ENCODE results near the gene ARL4D. TPM values are rescaled to one million over a fixed set of nuclear protein-coding genes. Genes with fewer than 3 reads are reported as not detected.
"Not testable (repeated sequence)": the region's sequence is repeated elsewhere in the genome, so short reads cannot be mapped to it uniquely, and the experiment has no call there.

Gene ARL4D
- total RNA-seq, 1 donor from 2014 or later = 7.0 TPM

- intact Hi-C loops (cut with DNase I) = no loop called here
- DNase-seq = peak; percentile 95
- peak; percentile 94 for ATAC-seq (ENCODE audit: poor library complexity)
Observed at GRCh38 chr17:43388359-43389045, 10.3 kb upstream of the ARL4D start.

- DNase-seq (peak; percentile 87), ATAC-seq (ENCODE audit: poor library complexity) (peak; percentile 82)
- intact Hi-C loops (cut with DNase I) = no loop called here
Observed at GRCh38 chr17:43389046-43389947, 9.5 kb upstream of the ARL4D start.

- ATAC-seq (ENCODE audit: poor library complexity) (no peak), DNase-seq (no peak)
- intact Hi-C loops (cut with DNase I) = no loop called here
Observed at GRCh38 chr17:43392397-43392796, 6.4 kb upstream of the ARL4D start.

- intact Hi-C loops (cut with DNase I) = loop anchor here (1.0 kb wide), 1 partner anchor 89 kb away; the partner anchor contains the start of gene DHX8
- peak; percentile 86 for DNase-seq
- peak; percentile 65 for ATAC-seq (ENCODE audit: poor library complexity)
Observed at GRCh38 chr17:43393944-43394482, 4.8 kb upstream of the ARL4D start.

GRCh38 chr17:43394696-43395095, 4.1 kb upstream of the ARL4D start:
- intact Hi-C loops (cut with DNase I) = loop anchor here (1.0 kb wide), 1 partner anchor 89 kb away; the partner anchor contains the start of gene DHX8
- not testable (repeated sequence) for DNase-seq; ATAC-seq (ENCODE audit: poor library complexity)

GRCh38 chr17:43395165-43395564, 3.6 kb upstream of the ARL4D start:
- no peak for ATAC-seq (ENCODE audit: poor library complexity)
- intact Hi-C loops (cut with DNase I) = no loop called here
- no peak for DNase-seq

GRCh38 chr17:43396491-43397060, 2.2 kb upstream of the ARL4D start:
- DNase-seq (no peak), ATAC-seq (ENCODE audit: poor library complexity) (no peak)
- intact Hi-C loops (cut with DNase I) = no loop called here

- ATAC-seq (ENCODE audit: poor library complexity) = peak; percentile 8
- intact Hi-C loops (cut with DNase I) = no loop called here
- peak; percentile 48 for DNase-seq
Observed at GRCh38 chr17:43399839-43400328, 1.1 kb downstream of the ARL4D start.

GRCh38 chr17:43400943-43401717, 2.3 kb downstream of the ARL4D start:
- DNase-seq = no peak
- intact Hi-C loops (cut with DNase I) = no loop called here
- ATAC-seq (ENCODE audit: poor library complexity) = no peak

- intact Hi-C loops (cut with DNase I) = no loop called here
- DNase-seq (no peak), ATAC-seq (ENCODE audit: poor library complexity) (no peak)
Observed at GRCh38 chr17:43402078-43402477, 3.3 kb downstream of the ARL4D start.

GRCh38 chr17:43402567-43402966, 3.8 kb downstream of the ARL4D start:
- intact Hi-C loops (cut with DNase I) = no loop called here
- DNase-seq (no peak), ATAC-seq (ENCODE audit: poor library complexity) (no peak)

- ATAC-seq (ENCODE audit: poor library complexity) (no peak), DNase-seq (no peak)
- intact Hi-C loops (cut with DNase I) = no loop called here
Observed at GRCh38 chr17:43403846-43404245, 5.1 kb downstream of the ARL4D start.

- ATAC-seq (ENCODE audit: poor library complexity) = no peak
- DNase-seq = no peak
- intact Hi-C loops (cut with DNase I) = no loop called here
Observed at GRCh38 chr17:43405861-43406260, 7.1 kb downstream of the ARL4D start.

GRCh38 chr17:43406676-43407645, 8.2 kb downstream of the ARL4D start:
- no peak for ATAC-seq (ENCODE audit: poor library complexity)
- intact Hi-C loops (cut with DNase I) = no loop called here
- no peak for DNase-seq

GRCh38 chr17:43409131-43409530, 10.3 kb downstream of the ARL4D start:
- DNase-seq (no peak), ATAC-seq (ENCODE audit: poor library complexity) (no peak)
- intact Hi-C loops (cut with DNase I) = no loop called here

- intact Hi-C loops (cut with DNase I) = no loop called here
- ATAC-seq (ENCODE audit: poor library complexity) (peak; percentile 76), DNase-seq (no peak)
Observed at GRCh38 chr17:43410557-43411368, 12.0 kb downstream of the ARL4D start.

GRCh38 chr17:43411369-43411677, 12.5 kb downstream of the ARL4D start:
- intact Hi-C loops (cut with DNase I) = no loop called here
- no peak for DNase-seq

More at GRCh38 chr17:43411369-43411677, 12.5 kb downstream of the ARL4D start:
- no peak for ATAC-seq (ENCODE audit: poor library complexity)
